ENCODE measurements around the gene OR4D9.
"Not testable (repeated sequence)": the region's sequence is repeated elsewhere in the genome, so short reads cannot be mapped to it uniquely, and the experiment has no call there.

Gene OR4D9

DNA sequence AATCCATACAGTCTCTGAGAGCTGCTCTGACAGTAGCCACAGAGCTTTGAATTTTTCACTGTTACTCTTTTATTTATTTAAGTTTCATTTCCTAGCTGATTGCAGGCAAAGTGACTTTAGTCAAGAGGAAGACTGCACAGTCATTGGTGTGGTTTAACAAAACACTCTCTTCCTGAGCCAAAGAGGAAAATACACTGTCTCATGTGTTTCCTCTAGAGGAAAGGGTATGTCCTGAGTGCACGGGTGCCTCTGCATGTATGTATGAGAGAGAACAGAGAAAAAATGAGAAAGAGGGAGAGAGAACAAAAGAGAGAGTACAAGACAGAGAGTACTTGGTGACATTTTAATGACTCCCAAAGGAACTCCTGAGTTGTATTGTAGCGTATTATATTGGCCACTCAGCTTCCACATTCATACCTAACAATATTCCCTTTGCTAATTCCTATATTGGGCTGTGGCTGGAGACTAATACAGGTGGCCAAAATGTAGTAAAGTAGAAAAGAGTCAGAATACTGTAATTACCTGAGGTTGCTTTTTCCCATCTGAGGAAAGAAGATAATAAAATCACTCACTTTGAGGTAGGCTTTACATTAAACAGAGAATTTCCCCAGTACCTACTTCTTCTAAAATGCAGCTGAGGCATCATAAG lies at the start of gene OR4D9:
TSS of gene OR4D9 (plus strand) at position 599 of the 649 bp plus-strand sequence. CDS start 3,374 bp downstream, outside the sequence.
- no peak for DNase-seq

GRCh38 chr11:59463190-59463641 lies 48.1 kb upstream of the OR4D9 start:
- no peak for DNase-seq

- no peak for DNase-seq
These were observed 38.3 kb upstream of the OR4D9 start, which contains the start of gene OR4D10 for GRCh38 chr11:59473015-59473414. OR4D10 (plus strand) TSS chr11:59473315; CDS start chr11:59477430, 4,115 bp downstream.

- DNase-seq, result no peak
These were observed 36.2 kb upstream of the OR4D9 start for GRCh38 chr11:59475176-59475575.

GRCh38 chr11:59479906-59480305 lies 31.4 kb upstream of the OR4D9 start:
- DNase-seq, result no peak

GRCh38 chr11:59480359-59480758 lies 31.0 kb upstream of the OR4D9 start:
- DNase-seq, result no peak

DNA sequence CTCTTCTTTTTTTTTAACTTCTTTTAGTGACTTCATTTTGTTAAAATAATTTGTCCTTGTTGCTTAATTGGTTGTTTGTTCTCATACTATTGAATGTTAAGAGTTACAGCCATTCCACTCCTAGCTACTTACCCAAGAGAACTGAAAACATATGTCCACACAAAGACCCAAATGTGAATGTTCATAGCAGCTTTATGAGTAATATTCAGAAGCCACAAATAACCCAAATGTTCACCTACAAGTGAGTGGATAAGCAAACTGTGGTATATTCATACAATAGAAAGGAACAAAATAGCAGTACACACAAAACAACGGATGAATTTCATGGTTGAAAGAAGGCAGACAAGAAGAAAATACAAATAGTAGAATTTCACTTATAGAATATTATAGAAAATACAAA lies 9.4 kb upstream of the OR4D9 start:
- DNase-seq, result no peak

DNA sequence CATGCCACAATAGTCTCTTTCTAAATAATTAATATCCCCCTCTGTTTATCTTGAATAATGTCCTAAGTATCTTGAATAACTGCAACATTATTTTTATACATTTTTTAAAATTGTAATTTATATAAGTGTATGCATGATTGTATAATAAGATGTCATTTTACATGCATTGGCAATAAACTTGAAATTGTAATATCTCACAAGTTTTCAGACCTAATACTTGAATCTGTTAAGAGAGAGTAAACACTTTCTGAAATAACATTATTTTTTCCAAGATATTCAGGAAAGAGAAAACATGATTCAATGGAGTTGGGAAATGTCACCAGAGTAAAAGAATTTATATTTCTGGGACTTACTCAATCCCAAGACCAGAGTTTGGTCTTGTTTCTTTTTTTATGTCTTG lies 8.1 kb upstream of the OR4D9 start, which contains the start of gene OR4D11:
TSS of gene OR4D11 (plus strand) at position 301 of the 400 bp plus-strand sequence. CDS start at position 301, 0 bp downstream.
- DNase-seq, result no peak

- no peak for DNase-seq
These were observed 336 bp downstream of the OR4D9 start for GRCh38 chr11:59511675-59512074.

- not testable (repeated sequence) for DNase-seq
These were observed 8.8 kb downstream of the OR4D9 start for GRCh38 chr11:59520139-59520538.

DNA sequence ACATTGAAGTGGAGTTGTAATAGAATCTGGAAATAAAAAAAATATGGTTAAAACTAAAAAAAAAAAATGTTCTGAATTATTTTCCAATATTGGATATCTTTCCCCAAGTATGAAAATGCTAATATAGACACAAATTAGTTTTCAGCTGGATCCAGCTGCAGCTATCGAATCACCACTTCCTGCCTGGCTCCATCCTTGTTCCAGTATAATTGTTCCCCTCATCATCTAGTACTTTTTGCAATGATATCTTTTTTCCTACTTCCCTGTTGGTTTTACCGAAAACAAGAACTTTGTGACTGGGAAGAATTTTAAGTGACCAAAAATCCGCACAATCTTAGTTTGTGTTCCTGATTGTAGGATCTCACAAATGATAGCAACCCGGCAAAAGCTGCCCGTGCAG lies 9.4 kb downstream of the OR4D9 start:
- no peak for DNase-seq

DNA sequence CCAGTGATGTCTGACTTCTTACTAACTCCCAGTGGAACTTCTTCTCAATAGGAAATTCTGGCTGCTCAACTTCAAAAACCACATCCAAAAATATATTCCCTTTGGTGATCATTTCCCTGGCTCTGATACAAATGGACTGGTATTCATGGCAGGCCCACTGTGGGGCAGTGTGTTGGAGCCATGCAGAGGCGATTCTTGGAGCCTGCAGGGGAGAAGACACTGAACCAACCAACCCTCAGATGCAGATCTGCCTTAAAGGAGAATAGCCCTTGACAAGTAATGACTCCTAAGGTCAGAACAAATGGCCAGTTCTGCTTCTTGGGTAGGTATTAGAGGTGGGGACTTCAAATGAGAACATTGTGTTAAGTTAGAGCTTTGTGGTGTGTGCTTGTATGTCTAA lies 12.2 kb downstream of the OR4D9 start:
- DNase-seq, result no peak

DNA sequence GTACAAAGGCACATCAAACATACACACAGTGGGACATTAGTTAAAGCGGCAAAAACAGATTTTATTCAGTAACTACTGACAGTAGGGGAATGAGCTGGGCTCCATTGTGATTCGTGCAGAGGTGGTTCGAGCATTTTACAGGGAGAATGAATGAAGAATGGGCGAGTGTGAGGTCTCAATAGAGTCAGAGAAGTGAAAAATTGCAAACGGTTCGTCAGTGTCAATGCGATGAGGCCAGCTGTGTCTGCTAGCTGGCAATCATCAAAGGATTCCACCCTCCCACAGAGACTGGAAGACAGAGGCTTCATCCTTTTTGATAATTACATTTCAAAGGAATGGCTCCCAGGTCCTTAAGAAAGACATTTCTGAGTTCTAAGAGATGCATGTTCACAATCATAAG lies 17.4 kb downstream of the OR4D9 start:
- no peak for DNase-seq

DNA sequence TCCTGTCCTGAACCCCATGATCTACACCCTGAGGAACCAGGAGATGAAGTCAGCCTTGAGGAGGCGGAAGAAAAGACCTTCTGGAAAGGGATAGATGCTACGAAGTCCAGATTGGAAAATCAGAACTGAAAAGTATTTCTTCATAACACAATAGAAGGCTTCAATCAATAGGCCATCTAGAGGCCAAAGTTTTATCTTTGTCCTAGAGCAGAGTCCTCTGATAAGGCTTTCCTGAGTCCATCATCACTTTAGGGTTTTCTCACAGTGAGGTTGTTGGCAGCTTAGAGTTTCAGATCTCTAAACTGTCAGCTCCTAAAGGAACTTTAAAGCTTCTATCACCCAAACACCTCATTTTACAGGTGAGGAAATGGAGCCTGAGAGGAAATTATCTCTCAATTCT lies 21.3 kb downstream of the OR4D9 start:
- DNase-seq, result no peak

- no peak for DNase-seq
These were observed 23.3 kb downstream of the OR4D9 start for GRCh38 chr11:59534676-59535075.

GRCh38 chr11:59542142-59542810 lies 30.9 kb downstream of the OR4D9 start:
- no peak for DNase-seq

- not testable (repeated sequence) for DNase-seq
These were observed 32.4 kb downstream of the OR4D9 start for GRCh38 chr11:59543713-59544112.

GRCh38 chr11:59544869-59545178 lies 33.5 kb downstream of the OR4D9 start:
- no peak for DNase-seq

DNA sequence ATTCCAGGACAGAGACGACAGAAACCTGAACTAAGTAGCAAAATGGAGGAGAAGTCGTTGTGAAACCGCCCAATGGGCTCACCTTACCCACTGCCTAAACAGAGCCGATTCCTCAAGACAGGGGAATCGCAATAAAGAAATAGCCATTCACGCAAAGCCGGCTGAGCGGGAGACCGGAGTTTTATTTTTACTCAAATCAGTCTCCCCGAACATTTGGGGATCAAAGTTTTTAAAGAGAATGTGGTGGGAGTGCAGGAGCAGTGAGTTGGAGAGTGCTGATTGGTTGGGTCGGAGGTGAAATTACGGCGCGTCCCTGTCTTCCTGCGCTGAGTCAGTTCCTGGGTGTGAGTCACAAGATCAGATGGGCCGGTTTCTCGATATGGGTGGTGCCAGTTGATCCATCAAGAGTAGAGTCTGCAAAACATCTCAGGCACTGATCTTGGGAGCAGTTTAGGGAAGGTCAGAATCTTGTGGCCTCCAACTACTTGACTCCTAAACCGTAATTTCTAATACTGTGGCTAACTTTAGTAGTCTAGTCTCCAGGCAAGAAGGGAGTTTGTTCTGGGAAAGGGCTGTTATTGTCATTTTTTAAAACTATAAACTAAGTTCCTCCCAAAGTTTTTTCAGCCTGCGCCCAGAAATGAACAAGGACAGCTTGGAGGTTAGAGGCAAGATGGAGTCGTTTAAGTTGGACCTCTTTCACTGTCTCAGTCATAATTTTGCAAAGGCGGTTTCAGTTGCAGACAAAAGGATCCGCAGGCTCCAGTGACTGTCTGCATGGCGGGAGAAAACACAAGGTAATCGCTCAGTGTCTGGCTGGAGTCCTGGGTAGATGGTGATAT lies 34.1 kb downstream of the OR4D9 start:
- no peak for DNase-seq

- DNase-seq, result not testable (repeated sequence)
These were observed 36.4 kb downstream of the OR4D9 start for GRCh38 chr11:59547605-59548308.

- DNase-seq, result no peak
These were observed 36.9 kb downstream of the OR4D9 start for GRCh38 chr11:59548309-59548656.

DNA sequence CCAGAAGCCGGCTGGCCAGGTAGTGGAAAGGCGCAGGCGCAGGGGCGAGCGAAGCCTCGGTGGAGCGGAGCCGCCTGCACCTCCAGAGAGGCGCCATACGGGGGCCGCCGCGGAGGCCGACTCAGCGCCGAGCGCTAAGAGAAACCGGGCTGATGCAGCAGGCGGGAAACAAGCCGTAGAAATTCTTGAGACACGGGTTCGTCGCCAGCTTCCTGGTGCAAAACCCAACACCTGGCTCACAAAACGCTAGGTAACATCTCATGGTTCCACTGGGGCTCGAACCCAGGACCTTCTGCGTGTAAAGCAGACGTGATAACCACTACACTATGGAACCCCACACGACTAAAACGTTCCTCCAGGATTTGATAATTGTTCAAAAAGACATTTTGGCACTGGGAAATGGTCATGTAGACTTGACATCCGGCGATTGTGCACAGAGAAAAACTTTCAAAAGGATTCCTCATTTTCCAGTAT lies 39.1 kb downstream of the OR4D9 start:
- DNase-seq, result peak; percentile 85

Data from DMS 273 treated with DMSO at 0.1 percent for 48 hours (cell line).